GM18951 (cell line): ENCODE measurements around the gene SNX19.

ENCODE experiments used
- POLR2A ChIP-seq: IDR thresholded peaks from 4 replicates; pipeline ENCODE4 v1.6.1; 2011; ENCODE audit warnings: mild to moderate bottlenecking; ENCODE audit not compliant: insufficient read length, insufficient read depth; ENCODE audit errors: extremely low read depth
- in situ Hi-C: fragments of 300-500 bp; cut with MboI; formaldehyde crosslinking; loops from one replicate; pipeline ENCODE4 v1.12.0; 2022; ENCODE audit warnings: low sequenced_read_pairs, mixed read lengths, inconsistent platforms; ENCODE audit not compliant: unreplicated experiment

The SNX19 gene

GRCh38 chr11:130839981-130840666 is 76.2 kb downstream of the SNX19 start:
- TF ChIP-seq POLR2A, result no peak
- in situ Hi-C loops, result no loop called here

- in situ Hi-C loops, result no loop called here
- TF ChIP-seq POLR2A, result no peak
Measured at GRCh38 chr11:130837194-130837593, 79.1 kb downstream of the SNX19 start.

GRCh38 chr11:130834886-130835285 is 81.4 kb downstream of the SNX19 start:
- in situ Hi-C loops, result no loop called here
- no peak for TF ChIP-seq POLR2A

GRCh38 chr11:130832566-130833425 is 83.5 kb downstream of the SNX19 start:
- TF ChIP-seq POLR2A, result no peak
- in situ Hi-C loops, result no loop called here

- in situ Hi-C loops, result no loop called here
- TF ChIP-seq POLR2A, result no peak
Measured at GRCh38 chr11:130831976-130832375, 84.3 kb downstream of the SNX19 start.

- no peak for TF ChIP-seq POLR2A
- in situ Hi-C loops, result no loop called here
Measured at GRCh38 chr11:130831506-130831905, 84.8 kb downstream of the SNX19 start.

GRCh38 chr11:130830566-130830965 is 85.7 kb downstream of the SNX19 start:
- TF ChIP-seq POLR2A, result no peak
- in situ Hi-C loops, result no loop called here

GRCh38 chr11:130829920-130830511 is 86.3 kb downstream of the SNX19 start:
- in situ Hi-C loops, result no loop called here
- no peak for TF ChIP-seq POLR2A

- in situ Hi-C loops, result no loop called here
Measured at GRCh38 chr11:130828741-130829140, 87.5 kb downstream of the SNX19 start.

GRCh38 chr11:130827451-130828377 is 88.6 kb downstream of the SNX19 start:
- in situ Hi-C loops, result no loop called here
- TF ChIP-seq POLR2A, result no peak

More at GRCh38 chr11:130828741-130829140, 87.5 kb downstream of the SNX19 start:
- TF ChIP-seq POLR2A, result no peak

- TF ChIP-seq POLR2A, result no peak
Measured at GRCh38 chr11:130826572-130826971, 89.7 kb downstream of the SNX19 start.

GRCh38 chr11:130825983-130826382 is 90.3 kb downstream of the SNX19 start:
- in situ Hi-C loops, result no loop called here
- no peak for TF ChIP-seq POLR2A

More at GRCh38 chr11:130826572-130826971, 89.7 kb downstream of the SNX19 start:
- in situ Hi-C loops, result no loop called here
